Sigmoid colon (tissue), 7 donors: ENCODE data around the gene UNC79. TPM values are rescaled to one million over a fixed set of nuclear protein-coding genes. Genes with fewer than 3 reads are reported as not detected.

Experiments used
- DNase-seq: peaks from one replicate; pipeline ENCODE4 v3.0.0-alpha.2; 2019
- H3K27ac ChIP-seq, 4 donors: fragments of 200-600 bp; sonication (generic); one replicate each; pipeline ENCODE4 v1.5.1; 2016 to 2019; ENCODE audit warnings: mild to moderate bottlenecking in 1 of 4
- H3K27me3 ChIP-seq, 3 donors: fragments of 200-600 bp; sonication (generic); one replicate each; pipeline ENCODE4 v1.5.1; 2019; ENCODE audit warnings: mild to moderate bottlenecking in 1 of 3
- H3K36me3 ChIP-seq, 4 donors: fragments of 200-600 bp; sonication (generic); one replicate each; pipeline ENCODE4 v1.5.1; 2016 to 2019
- H3K4me1 ChIP-seq, 4 donors: fragments of 200-600 bp; sonication (generic); one replicate each; pipeline ENCODE4 v1.5.1; 2017 to 2019
- H3K4me3 ChIP-seq, 4 donors: fragments of 200-600 bp; sonication (generic); one replicate each; pipeline ENCODE4 v1.5.1; 2017 to 2019; ENCODE audit warnings: mild to moderate bottlenecking in 2 of 4, moderate library complexity in 1 of 4
- H3K9me3 ChIP-seq, 4 donors: fragments of 200-600 bp in 3 of 4; sonication (generic) in 3 of 4; one replicate each; pipeline versions ENCODE4 v1.5.1 to v1.6.1; 2013 to 2019
- CTCF ChIP-seq, 4 experiments: fragments of 450-650 bp in 3 of 4; fragments of 200-600 bp in 1 of 4; IDR thresholded peaks; one replicate each; pipeline ENCODE4 v1.5.1; 2016 to 2019; ENCODE audit warnings: antibody characterized with exemption in 4 of 4, mild to moderate bottlenecking in 3 of 4, moderate library complexity in 2 of 4
- EP300 ChIP-seq, 4 donors: sonication (generic); formaldehyde crosslinking; IDR thresholded peaks; one replicate each; pipeline ENCODE4 v1.6.1; 2017; ENCODE audit warnings: antibody characterized with exemption in 4 of 4
- POLR2A ChIP-seq, 2 donors: fragments of 450-650 bp; IDR thresholded peaks; one replicate each; pipeline ENCODE4 v1.6.1; 2016; ENCODE audit warnings: antibody characterized with exemption in 2 of 2, mild to moderate bottlenecking in 2 of 2, moderate library complexity in 2 of 2
- POLR2AphosphoS5 ChIP-seq, 4 donors: sonication (generic); formaldehyde crosslinking; IDR thresholded peaks; one replicate each; pipeline ENCODE4 v1.6.1; 2017; ENCODE audit warnings: antibody characterized with exemption in 4 of 4
- WGBS, 2 donors: extraction: QIAGEN DNeasy Blood & Tissue Kit; methylation state at CpG; one replicate each; pipeline ENCODE4 v1.1.7; 2013; 5-methylcytosine and 5-hydroxymethylcytosine counted together
- intact Hi-C: fragments of 100-400 bp; cut with DNase I; formaldehyde crosslinking; loops from one replicate; pipeline ENCODE4 v1.15.1; 2023
- polyA plus RNA-seq, 3 donors: library from polyadenylated mRNA; stranded (reverse); fragments of 200-250 nt; gene quantifications; one replicate each; pipeline ENCODE4 v1.2.3, GENCODE V29; 2013
- total RNA-seq, 4 donors: library from RNA; depleted of rRNA; stranded (reverse); fragments of >200 nt; gene quantifications; one replicate each; pipeline ENCODE4 v1.1.0, GENCODE V29; 2016
- donor health status: healthy with polysubstance abuse.
- donor health status: Bipolar disorder and iron deficiency.
- donor health status: healthy.

Gene UNC79
- total and polyA plus RNA-seq, 7 donors, result 0.15 to 1.4 (median 0.81) TPM; not detected in 2

- no peaks in the 10 kb centered on the region for H3K4me1 ChIP-seq
- no peak overlapping the region for H3K4me3 ChIP-seq
- no peaks in the 10 kb centered on the region for H3K9me3 ChIP-seq
- H3K27ac ChIP-seq, result no peak overlapping the region
- no peaks in the 10 kb centered on the region for H3K27me3 ChIP-seq
- TF ChIP-seq POLR2A (IDR thresholded peaks at IDR 0.05) (no peak), CTCF (IDR thresholded peaks at IDR 0.05) (no peak), EP300 (IDR thresholded peaks at IDR 0.05) (no peak), POLR2AphosphoS5 (IDR thresholded peaks at IDR 0.05) (no peak)
- no peaks in the 10 kb centered on the region for H3K36me3 ChIP-seq
- DNase-seq, result no peak
- intact Hi-C loops, result no loop called here
- WGBS, 2 donors, result 90 to 96% methylated on average over 1 of the region's 1 CpG
Observed at GRCh38 chr14:93531644-93532043, 100.9 kb downstream of the UNC79 start.

GRCh38 chr14:93532541-93532940, 101.8 kb downstream of the UNC79 start:
- 24 to 58% methylated on average over 2 of the region's 2 CpGs for WGBS, 2 donors
- Histone ChIP-seq H3K9me3 (no peaks in the 10 kb centered on the region), H3K4me3 (no peak overlapping the region), H3K36me3 (no peaks in the 10 kb centered on the region), H3K27ac (no peak overlapping the region), H3K27me3 (no peaks in the 10 kb centered on the region), H3K4me1 (no peaks in the 10 kb centered on the region)
- no peak for TF ChIP-seq EP300 (IDR thresholded peaks at IDR 0.05)
- TF ChIP-seq POLR2AphosphoS5 (IDR thresholded peaks at IDR 0.05), result no peak
- TF ChIP-seq CTCF (IDR thresholded peaks at IDR 0.05), result no peak
- no peak for TF ChIP-seq POLR2A (IDR thresholded peaks at IDR 0.05)
- intact Hi-C loops, result no loop called here
- DNase-seq, result no peak

GRCh38 chr14:93533437-93533836, 102.7 kb downstream of the UNC79 start:
- H3K9me3 ChIP-seq, result no peaks in the 10 kb centered on the region
- H3K4me1 ChIP-seq, result no peaks in the 10 kb centered on the region
- no peaks in the 10 kb centered on the region for H3K27me3 ChIP-seq
- no peaks in the 10 kb centered on the region for H3K36me3 ChIP-seq
- H3K27ac ChIP-seq, result no peak overlapping the region
- intact Hi-C loops, result no loop called here
- TF ChIP-seq CTCF (IDR thresholded peaks at IDR 0.05) (no peak), POLR2A (IDR thresholded peaks at IDR 0.05) (no peak), POLR2AphosphoS5 (IDR thresholded peaks at IDR 0.05) (no peak), EP300 (IDR thresholded peaks at IDR 0.05) (no peak)
- no peak overlapping the region for H3K4me3 ChIP-seq
- DNase-seq, result no peak
- WGBS, 2 donors, result 79 to 80% methylated on average over 2 of the region's 2 CpGs

- no peaks in the 10 kb centered on the region for H3K36me3 ChIP-seq
- no peak overlapping the region for H3K4me3 ChIP-seq
- intact Hi-C loops, result no loop called here
- H3K4me1 ChIP-seq, result no peaks in the 10 kb centered on the region
- DNase-seq, result no peak
- no peaks in the 10 kb centered on the region for H3K27me3 ChIP-seq
- no peaks in the 10 kb centered on the region for H3K9me3 ChIP-seq
- no peak overlapping the region for H3K27ac ChIP-seq
- TF ChIP-seq POLR2A (IDR thresholded peaks at IDR 0.05), result no peak
- peak in 1 of 4 donors; percentile 33 for TF ChIP-seq POLR2AphosphoS5 (IDR thresholded peaks at IDR 0.05)
Observed at GRCh38 chr14:93533842-93534241, 103.1 kb downstream of the UNC79 start.

- no peaks in the 10 kb centered on the region for H3K9me3 ChIP-seq
- no peak overlapping the region for H3K27ac ChIP-seq
- no peaks in the 10 kb centered on the region for H3K4me1 ChIP-seq
- 82 to 89% methylated on average over 3 of the region's 3 CpGs for WGBS, 2 donors
- TF ChIP-seq CTCF (IDR thresholded peaks at IDR 0.05) (no peak), EP300 (IDR thresholded peaks at IDR 0.05) (no peak), POLR2AphosphoS5 (IDR thresholded peaks at IDR 0.05) (no peak), POLR2A (IDR thresholded peaks at IDR 0.05) (no peak)
- no peaks in the 10 kb centered on the region for H3K27me3 ChIP-seq
- no peaks in the 10 kb centered on the region for H3K36me3 ChIP-seq
- H3K4me3 ChIP-seq, result no peak overlapping the region
- intact Hi-C loops, result no loop called here
- no peak for DNase-seq
Observed at GRCh38 chr14:93535537-93535936, 104.8 kb downstream of the UNC79 start.
